HG02870 (cell line): ENCODE data around the gene PUM2.
"Not testable (repeated sequence)": the region's sequence is repeated elsewhere in the genome, so short reads cannot be mapped to it uniquely, and the experiment has no call there.

Experiments
- ATAC-seq: cut with Tn5 transposase; IDR thresholded peaks from one replicate; pipeline ENCODE4 v1.9.1; 2021; ENCODE audit warnings: mild to moderate bottlenecking, moderate library complexity; ENCODE audit not compliant: unreplicated experiment

The PUM2 gene

DNA sequence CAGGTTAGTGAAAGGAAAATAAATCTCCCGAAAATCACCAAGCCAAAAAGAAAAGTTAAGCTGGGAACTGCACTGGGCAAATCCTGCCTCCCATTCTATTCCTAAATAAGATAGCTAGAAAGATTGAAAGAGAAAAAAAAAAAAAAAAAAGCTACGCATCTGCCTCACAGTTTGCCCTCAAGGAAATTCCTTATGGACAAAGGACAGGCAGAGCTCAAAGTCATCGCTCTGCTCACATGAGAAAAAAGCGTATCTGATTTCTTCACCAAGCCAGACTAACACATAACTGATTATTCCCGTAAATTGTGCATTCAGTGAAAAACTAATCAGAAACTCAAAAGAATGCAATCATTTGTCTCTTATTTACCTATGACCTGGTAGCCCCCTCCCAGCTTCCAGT is 50.0 kb downstream of the PUM2 start:
- no peak for ATAC-seq

DNA sequence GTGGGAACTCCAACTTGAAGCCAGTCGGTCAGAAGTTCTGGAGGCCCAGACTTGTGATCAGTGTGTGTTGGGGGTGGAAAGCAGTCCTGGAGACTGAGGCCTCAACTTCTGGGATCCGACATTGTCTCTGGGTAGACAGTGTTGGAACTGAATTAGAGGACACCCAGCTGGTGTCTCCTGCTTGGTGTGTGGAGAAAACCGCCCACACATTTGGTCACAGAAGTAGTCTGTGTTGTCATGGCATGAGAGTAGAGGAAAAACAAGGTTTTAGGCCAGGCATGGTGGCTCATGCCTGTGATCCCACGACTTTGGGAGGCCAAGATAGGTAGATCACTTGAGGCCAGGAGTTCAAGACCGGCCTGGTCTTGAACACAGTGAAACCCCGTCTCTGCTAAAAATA is 51.5 kb downstream of the PUM2 start:
- no peak for ATAC-seq

DNA sequence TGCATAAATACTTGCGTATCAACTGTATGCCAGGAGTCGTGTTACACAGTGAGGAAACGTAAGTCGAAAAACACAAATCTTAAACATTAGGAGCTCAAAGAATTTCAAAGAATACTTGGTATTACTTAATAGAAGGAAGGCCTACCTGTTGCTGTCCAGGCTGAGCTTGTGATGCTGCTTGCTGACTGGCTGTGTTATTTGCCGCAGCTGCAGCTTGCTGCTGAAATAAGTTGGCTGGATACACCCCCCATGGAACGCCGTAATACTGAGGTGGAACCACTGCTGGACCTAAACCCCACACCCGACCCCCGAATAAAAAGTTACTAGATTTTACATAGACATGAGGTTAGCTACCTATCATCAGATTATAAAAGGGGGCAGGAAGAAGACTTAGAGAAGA is 56.4 kb downstream of the PUM2 start:
- ATAC-seq, result no peak

DNA sequence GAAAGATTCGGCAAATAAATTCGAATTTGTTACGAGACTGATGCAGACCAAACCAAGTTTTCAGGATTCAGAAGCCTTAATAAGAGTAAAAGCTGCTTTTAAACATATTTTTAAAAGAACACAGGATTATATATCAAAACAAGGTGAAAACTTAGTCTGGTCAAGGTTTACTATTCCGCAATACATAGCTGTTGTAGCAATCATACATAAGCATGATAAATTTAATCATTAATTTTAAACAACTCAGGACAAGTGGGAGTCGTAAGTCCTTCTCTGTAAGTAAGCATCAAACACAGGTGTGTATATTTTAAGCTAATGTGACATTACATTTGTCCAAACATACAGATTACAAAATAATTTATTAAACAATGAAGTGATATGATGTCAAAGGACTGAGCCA is 57.7 kb downstream of the PUM2 start:
- ATAC-seq, result no peak

DNA sequence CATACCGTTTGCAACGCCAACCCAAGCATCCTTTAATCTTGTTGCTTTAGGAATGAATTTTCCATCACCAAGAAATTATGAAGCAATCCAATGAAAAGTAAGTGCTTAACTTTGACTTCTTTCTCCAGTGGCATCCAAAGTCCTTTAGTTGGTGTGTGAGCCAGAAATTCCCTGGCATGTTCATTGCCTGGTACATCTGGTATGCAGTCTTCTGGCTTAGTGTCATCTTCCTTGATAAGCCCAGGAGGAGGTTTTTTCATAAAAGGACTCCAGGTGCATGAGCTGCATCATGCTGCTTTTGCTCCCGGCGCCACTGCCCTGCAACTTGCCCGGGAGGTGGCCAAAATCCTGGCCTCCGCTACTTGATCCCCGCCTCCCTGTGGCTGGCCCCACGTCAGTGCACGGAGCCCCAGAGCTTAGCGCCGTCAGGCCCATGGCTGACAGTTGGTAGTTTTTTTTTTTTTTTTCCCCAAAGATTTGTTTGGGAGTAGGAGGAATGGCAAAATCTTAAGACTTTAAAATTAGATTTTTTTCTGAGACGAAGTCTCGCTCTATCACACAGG is 58.7 kb downstream of the PUM2 start:
- ATAC-seq, result no peak

DNA sequence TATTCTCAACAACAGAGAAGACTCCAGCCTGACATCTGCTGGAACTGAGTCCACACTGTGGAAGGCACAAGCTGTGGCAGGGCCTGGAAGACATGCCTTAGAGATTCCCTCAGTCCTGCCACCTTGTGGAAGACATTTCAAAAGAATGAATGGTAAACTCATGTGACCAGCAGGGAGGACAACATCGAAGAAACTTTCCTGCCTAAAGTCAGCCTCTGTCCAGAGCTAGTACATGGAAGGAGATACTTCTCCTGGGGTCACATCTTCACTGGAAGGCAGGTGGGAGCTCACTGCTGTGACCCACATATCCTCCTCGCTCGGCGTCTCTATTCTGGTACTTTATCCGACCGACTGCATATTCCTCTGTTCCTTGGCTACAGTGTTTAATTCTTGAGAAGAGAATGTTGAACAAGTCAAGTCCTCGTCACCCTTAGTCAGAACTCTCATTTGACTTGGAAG is 59.5 kb downstream of the PUM2 start:
- peak; percentile 66 for ATAC-seq

DNA sequence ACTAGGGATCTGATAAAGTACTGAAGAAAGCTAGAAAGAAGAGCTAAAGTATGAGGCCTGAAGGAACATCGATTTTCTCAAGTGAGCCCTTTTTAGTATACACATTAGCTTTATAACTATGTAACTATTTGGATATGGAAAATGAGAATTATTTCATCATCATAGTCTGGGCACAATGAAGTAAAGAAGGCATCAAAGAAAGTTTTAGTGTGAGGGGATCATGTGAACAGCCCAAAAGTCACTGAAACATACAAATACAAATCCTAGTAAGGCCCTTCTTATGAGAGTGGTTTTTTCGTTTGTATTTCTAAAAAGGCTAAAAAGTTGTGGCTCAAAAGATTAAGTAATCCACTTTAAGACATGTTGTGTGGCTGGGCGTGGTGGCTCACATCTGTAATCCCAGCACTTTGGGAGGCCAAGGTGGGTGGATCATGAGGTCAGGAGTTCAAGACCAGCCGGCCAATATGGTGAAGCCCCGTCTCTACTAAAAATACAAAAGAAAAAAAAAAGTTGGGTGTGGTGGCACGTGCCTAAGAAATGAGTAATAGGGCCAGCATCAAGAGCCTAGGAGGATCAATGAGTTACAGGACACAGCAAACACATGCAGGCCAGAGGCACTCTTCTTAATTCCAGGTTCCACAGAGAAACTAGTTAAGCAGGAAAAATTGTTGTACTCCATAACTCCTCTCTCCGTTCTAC is 61.9 kb downstream of the PUM2 start:
- no peak for ATAC-seq

DNA sequence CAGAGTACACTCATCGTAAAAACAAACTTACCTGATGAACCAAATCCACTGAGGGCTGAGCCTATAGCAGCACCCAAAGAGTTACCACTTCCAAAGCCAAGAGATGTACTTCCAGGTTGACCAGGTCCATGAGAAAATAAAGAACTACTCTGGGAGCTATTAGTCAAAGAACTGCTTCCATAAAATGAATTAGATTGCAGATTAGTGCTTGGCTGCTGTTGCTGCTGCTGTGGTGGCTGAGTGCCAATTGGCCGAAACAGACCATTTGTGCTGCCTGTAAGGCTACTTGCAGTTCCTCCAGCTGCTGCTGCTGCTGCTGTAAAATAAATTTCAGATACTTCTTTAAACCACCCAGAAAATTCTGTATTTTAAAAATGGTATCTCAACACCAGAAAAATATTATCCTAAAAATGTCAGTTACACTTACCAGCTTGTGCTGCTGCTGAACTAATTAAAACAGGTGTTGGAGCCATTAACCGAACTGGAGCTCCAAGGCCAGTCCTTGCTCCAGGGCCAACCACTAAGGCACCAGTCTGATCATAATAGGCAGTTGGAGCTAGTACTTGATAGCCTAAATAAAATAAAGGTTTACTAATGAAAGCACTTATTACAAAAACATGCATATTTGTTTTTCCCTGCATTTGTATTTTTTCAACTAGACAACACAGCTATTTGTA is 67.6 kb downstream of the PUM2 start:
- ATAC-seq, result no peak

DNA sequence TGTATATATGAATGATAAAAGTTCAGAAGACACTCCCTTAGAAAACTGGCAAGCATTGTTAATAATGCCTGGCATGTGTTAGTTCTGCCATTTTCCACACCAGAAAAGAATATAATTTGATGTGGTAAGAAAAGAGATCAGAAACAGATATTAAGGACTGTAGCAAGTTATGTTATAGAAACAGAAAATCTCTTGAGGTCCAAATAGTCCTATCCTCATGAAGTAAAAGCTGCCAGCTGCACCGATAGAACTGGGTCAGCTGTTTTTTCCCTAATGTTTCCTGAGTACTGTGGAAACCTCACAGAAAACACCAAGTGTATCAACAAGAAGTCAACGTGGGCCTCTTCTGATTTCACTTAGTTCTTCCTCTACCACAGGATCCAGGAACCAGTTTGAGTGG is 68.8 kb downstream of the PUM2 start:
- ATAC-seq, result no peak

DNA sequence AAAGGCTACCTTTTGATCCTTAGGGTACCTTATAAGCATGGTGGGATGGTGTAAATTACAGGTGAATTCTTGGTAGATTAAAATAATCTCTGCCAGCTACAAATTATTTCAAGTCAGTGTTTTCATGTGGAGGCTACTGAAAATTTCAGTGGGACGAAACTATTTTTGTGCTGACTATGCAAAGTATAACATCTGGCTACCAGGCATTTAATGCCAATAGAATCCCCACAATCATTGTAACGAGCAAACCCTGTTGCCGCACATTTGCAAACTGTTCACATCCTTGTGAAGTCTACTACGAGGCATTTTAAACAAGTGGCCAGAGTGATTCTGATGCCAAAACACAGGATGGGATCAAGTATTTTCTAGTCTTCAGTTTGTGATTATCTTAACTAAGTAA is 77.6 kb downstream of the PUM2 start:
- ATAC-seq, result no peak

DNA sequence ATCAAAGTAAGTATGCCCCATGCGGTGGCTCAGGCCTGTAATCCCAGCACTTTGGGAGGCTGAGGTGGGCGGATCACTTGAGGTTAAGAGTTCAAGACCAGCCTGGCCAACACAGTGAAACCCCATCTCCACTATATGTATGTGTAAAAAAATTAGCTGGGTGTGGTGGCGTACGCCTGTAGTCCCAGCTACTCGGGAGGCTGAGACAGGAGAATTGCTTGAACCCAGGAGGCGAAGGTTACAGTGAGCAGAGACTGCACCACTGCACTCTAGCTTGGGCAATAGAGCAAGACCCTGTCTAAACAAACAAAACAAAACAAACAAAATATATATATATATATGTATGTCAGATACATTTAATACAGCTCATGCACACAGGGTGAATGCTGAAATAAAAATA is 82.3 kb downstream of the PUM2 start:
- ATAC-seq, result not testable (repeated sequence)

DNA sequence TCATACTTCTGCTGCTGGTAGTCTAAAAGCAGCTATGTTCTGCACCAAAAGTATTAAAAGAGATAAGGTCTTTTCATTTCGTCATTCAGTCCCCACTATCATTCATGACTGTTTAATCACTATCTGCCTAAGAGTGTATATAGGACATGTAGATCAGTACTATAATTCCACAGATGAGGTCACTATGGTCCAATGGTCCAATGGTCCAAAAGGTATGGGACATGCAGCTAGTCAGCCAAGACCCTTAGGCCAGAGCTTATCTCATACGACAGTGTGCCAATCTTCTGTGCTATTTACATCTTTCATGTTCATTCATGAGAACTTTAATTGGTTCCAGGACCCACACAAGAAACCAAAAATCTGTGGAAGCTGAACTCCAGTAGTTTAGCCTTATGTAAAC is 83.1 kb downstream of the PUM2 start:
- ATAC-seq, result no peak

DNA sequence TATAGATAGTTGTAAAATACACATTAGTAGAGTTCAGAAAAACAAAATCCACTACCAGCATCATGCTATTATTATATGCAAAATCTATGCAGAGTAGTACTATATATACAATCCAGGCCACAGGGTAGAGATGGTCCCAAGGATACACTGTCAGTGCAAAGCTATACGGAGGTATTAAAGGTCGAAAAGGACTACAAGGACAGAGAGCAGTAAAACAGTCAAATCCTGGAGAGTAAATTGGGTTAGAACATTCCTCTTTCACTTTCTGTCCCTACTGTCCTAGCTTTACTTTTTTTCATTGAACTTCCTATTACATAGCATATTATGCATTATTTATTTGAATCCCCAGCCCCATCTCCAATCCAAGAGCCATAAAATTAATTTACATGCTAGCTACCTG is 86.0 kb downstream of the PUM2 start:
- ATAC-seq, result no peak

DNA sequence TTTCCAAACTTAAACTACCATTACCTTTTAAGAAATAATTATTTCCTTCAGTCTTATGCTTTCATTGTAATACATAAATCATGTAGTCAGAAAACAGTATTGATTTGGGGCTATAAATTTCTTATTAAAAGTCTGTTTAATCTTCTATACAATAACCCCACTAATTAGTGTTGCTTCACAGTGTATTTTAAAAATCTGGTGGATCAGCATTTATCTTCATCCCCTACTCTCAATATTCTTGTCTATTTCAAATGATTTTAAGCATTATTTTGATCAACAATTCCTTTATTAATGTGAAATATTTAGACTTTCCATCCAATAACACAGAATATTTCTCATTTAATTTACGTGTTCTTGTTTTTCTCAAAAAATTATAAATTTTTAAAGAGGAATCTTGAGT is 93.2 kb downstream of the PUM2 start:
- no peak for ATAC-seq

DNA sequence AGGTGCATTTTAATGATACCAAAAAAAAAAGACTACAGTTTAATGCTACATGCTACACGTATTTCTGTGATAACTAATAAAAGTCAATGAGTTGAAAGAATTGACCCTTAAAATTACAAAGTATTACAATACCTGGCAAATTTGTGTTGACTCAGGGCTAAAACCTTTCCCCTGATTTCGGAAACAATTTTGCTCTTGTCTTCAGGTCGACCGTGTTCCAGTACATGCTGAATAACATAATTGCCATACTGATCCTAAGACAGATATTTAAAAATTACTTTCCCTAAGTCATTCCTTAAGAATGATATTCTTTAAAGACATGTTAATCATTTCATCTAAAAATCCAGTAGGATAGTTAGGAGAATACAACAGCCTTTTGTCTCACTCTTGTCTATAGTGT is 95.9 kb downstream of the PUM2 start:
- ATAC-seq, result no peak

DNA sequence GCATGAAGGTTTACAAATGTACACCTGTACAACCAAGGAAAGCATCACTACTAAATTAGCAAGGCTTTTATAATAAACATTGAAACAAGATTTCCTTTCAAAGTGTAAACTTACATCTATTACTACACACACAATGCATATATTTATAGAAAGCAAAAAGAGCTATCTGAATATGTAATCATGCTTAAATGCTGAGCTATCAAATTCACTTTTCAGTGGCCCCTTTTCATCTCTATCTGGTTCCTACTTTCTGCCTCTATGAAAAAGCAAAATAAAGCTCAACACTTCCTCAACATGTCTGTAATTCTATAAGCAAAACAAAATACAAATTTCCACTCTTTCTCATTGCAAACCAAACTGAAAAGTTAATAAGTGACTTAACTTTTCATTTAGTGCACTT is 100.2 kb downstream of the PUM2 start:
- ATAC-seq, result no peak

DNA sequence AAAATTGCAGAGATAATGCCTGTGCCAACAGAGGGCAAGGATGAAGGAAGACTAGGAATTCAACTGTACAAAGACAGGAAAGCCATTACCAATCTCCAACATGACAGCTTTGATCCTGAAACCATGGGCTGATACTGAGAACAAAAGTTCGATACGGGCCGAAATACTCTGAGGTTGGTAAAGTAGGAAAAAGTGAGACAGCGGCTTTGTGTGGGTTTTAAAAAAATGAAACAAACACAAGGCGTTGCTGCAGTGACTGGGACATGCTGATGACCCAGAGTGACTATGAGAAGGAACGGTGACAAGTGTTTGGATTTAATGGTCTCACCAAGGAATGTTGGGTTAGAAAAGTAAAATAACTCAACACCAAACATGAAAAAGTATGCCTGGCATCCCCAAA is 101.5 kb downstream of the PUM2 start:
- no peak for ATAC-seq

DNA sequence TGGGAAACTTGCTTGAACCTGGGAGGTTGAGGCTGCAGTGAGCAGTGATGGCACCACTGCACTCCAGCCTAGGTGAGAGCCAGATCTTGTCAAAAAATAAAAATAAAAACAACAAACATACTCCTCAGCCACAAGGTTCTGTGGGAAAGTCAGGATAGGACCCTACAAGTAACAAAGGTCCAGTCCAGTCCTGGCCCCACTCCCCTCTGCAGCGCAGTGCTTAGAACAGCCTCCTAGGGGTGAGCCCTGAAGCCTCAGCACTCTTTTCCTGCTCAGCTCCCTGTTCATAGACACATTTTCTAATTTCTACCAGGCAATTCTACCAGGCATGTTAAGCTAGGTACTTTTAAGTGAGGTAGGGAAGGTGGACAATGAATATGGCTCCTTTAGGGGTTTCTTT is 103.6 kb downstream of the PUM2 start:
- no peak for ATAC-seq

DNA sequence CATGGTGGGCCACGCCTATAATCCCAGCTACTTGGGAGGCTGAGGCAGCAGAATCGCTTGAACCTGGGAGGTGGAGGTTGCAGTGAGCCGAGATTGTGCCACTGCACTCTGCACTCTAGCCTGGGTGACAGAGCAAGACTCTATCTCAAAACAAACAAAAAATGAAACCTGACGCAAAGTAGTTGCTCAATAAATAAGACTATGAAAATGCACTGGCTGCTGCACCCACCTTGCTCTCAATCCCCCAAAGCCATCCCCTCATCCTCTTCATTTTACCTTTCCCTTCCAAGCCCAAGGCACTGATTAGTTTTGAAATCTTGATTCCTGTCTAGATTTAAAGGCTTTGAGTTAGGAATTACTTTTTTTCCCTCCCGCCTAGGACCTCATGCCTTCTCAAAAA is 107.0 kb downstream of the PUM2 start:
- ATAC-seq, result not testable (repeated sequence)

DNA sequence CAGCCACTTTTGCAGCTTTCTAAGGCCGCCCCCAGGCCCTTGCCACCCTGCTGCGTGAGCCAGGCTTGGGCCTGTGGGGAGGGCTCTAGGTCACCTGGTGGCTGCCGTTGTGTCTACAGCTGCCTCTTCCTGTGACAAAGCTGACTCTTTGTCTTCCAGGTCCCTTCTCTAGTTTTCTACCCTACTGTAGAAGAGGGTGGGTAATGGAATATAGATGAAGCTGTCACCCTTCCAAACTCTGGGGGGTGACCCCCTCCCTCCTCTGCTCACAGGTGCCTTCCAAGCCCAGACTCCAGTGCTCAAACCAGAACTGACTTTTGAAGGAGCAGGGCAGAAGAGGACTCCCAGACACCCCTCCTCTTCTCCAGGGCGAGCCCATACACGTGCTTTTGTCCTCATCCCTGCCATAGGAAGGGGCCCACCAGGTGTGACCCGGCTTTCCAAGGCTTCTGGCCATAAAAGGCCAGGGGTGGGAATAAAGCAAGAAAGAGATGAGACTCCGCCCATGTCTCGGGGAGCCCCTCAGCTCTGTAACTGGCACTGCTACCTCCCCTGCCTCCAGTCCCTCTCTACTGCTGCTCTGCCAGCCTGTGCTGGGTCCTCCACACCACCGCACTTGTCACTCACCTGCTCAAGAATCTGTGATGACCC is 107.8 kb downstream of the PUM2 start:
- ATAC-seq, result no peak

DNA sequence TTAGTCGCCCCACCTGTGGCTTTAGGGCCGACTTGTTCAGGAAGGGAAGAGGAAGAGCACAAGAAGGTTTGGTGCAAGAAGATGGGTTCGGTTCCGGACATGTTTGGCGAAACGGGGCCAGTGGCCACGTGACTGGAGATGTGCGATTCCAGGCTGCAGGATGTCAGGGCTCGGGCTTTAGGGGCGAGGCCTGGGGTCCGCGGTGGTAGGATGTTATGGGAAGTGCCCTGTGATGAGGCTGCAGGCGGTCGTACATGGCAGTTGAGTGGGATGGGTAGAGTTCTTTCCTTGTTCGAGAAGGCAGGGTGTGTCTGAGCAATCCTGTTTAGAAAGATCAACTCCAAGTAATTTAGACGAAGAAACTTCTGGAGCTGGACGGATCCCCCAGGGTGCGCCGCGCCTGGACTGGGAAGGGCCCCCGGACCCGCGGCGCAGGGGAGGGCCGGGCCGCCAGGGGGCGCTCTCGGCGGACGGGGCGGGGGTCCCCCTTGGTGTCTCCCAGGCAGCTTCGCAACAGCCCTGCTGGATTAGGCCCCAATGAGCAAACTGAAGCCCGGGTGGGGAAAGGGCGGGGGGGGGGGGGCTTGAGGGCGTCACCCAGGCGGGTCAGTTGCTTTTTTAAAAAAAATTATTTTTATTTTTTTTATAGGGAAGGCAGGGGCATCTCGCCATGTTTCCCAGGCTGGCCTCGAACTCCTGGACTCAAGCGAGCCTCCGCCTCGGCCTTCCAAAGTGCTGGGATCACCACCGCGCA is 108.5 kb downstream of the PUM2 start:
- no peak for ATAC-seq
